Spleen (tissue), 7 donors: ENCODE data around the gene LRRK1.

ENCODE experiments used
- POLR2A ChIP-seq, 3 donors: fragments of 450-650 bp; IDR thresholded peaks; one replicate each; pipeline ENCODE4 v1.5.1; 2017; ENCODE audit warnings: antibody characterized with exemption in 3 of 3, mild to moderate bottlenecking in 1 of 3
- POLR2AphosphoS5 ChIP-seq, 3 donors: sonication (generic); formaldehyde crosslinking; IDR thresholded peaks; one replicate each; pipeline ENCODE4 v1.5.1; 2017; ENCODE audit warnings: antibody characterized with exemption in 3 of 3
- TF ChIP-seq, protein P1 (sequence below), 11 experiments: fragments of 200-600 bp in 7 of 11; fragments of 450-650 bp in 4 of 11; sonication (generic) in 4 of 11; IDR thresholded peaks in 8 of 11; conservative IDR thresholded peaks in 3 of 11; 1 replicate in 7 of 11; 2 replicates in 4 of 11; pipeline versions ENCODE4 v1.4.0 to v1.8.0; 2016 to 2021; ENCODE audit warnings: antibody characterized with exemption in 11 of 11, inconsistent platforms in 4 of 11, mild to moderate bottlenecking in 1 of 11
- donor health status: DM: no; HTN: no; CAD: no; lungs with moderate emphysema.
- donor health status: DM: no; HTN: no; CAD: no.
- donor health status: DM: no; HTN: no; CAD: no.

DNA sequence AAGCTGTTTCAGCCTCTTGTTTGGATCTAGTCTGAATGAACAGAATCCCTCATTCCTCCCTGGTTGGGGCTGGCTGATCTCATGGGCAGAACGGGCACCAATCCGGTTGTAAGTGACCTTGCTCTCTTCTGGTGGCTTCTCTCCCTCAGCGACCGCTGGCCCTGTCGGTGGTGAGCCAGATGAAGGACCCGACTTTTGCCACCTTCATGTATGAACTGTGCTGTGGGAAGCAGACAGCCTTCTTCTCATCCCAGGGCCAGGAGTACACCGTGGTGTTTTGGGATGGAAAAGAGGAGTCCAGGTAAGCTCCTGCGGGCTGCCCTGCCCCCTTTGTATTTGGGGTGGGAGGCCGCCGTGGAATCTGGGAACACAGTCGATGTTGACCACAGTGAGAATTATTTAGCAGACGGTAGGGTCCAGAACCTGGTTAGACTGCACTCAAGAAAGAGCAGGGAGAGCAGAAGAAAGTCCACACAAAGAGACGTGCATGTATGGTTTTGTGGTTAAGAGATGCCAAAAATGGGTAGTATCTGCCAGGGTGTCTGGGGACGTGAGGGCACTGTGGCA lies 138.8 kb downstream of the LRRK1 start:
- TF ChIP-seq POLR2A (IDR thresholded peaks at IDR 0.05) (no peak), POLR2AphosphoS5 (IDR thresholded peaks at IDR 0.05) (no peak)
- TF ChIP-seq, protein P1, sequence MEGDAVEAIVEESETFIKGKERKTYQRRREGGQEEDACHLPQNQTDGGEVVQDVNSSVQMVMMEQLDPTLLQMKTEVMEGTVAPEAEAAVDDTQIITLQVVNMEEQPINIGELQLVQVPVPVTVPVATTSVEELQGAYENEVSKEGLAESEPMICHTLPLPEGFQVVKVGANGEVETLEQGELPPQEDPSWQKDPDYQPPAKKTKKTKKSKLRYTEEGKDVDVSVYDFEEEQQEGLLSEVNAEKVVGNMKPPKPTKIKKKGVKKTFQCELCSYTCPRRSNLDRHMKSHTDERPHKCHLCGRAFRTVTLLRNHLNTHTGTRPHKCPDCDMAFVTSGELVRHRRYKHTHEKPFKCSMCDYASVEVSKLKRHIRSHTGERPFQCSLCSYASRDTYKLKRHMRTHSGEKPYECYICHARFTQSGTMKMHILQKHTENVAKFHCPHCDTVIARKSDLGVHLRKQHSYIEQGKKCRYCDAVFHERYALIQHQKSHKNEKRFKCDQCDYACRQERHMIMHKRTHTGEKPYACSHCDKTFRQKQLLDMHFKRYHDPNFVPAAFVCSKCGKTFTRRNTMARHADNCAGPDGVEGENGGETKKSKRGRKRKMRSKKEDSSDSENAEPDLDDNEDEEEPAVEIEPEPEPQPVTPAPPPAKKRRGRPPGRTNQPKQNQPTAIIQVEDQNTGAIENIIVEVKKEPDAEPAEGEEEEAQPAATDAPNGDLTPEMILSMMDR (IDR thresholded peaks at IDR 0.05 in 8 of 11, conservative IDR thresholded peaks at IDR 0.05 in 3 of 11): no peak
